HG02973 (cell line): ENCODE measurements around the gene IHH.

Experiments
- ATAC-seq: cut with Tn5 transposase; IDR thresholded peaks from one replicate; pipeline ENCODE4 v1.9.1; 2021; ENCODE audit warnings: moderate library complexity; ENCODE audit not compliant: unreplicated experiment

Gene IHH

GRCh38 chr2:219060821-219061791 lies at the start of gene IHH:
Gene IHH, minus strand, starts transcription at chr2:219060921. Its CDS starts 454 bp downstream, at chr2:219060467.
- no peak for ATAC-seq

- ATAC-seq, result no peak
Measured at GRCh38 chr2:219109471-219109870, 48.8 kb upstream of the IHH start.

- no peak for ATAC-seq
Measured at GRCh38 chr2:219107758-219108157, 47.0 kb upstream of the IHH start.

- ATAC-seq, result no peak
Measured at GRCh38 chr2:219106251-219106650, 45.5 kb upstream of the IHH start.

GRCh38 chr2:219104107-219105035 lies 43.6 kb upstream of the IHH start:
- peak; percentile 62 for ATAC-seq

- no peak for ATAC-seq
Measured at GRCh38 chr2:219099329-219099728, 38.6 kb upstream of the IHH start.

GRCh38 chr2:219095406-219095935 lies 34.8 kb upstream of the IHH start:
- ATAC-seq, result no peak

GRCh38 chr2:219094171-219094570 lies 33.5 kb upstream of the IHH start:
- ATAC-seq, result no peak

- ATAC-seq, result no peak
Measured at GRCh38 chr2:219090436-219091299, 29.9 kb upstream of the IHH start.

- ATAC-seq, result no peak
Measured at GRCh38 chr2:219089330-219089729, 28.6 kb upstream of the IHH start.

- ATAC-seq, result no peak
Measured at GRCh38 chr2:219087848-219088247, 27.1 kb upstream of the IHH start.

GRCh38 chr2:219087361-219087760 lies 26.6 kb upstream of the IHH start:
- ATAC-seq, result no peak

GRCh38 chr2:219086196-219086595 lies 25.5 kb upstream of the IHH start:
- no peak for ATAC-seq

- ATAC-seq, result no peak
Measured at GRCh38 chr2:219084791-219085190, 24.1 kb upstream of the IHH start.

- ATAC-seq, result no peak
Measured at GRCh38 chr2:219082332-219082958, 21.7 kb upstream of the IHH start.

GRCh38 chr2:219081701-219082331 lies 21.1 kb upstream of the IHH start:
- ATAC-seq, result no peak

GRCh38 chr2:219081096-219081495 lies 20.4 kb upstream of the IHH start:
- ATAC-seq, result no peak

GRCh38 chr2:219079417-219079816 lies 18.7 kb upstream of the IHH start:
- no peak for ATAC-seq

- ATAC-seq, result no peak
Measured at GRCh38 chr2:219078951-219079350, 18.2 kb upstream of the IHH start.
